Activated T-cell treated with anti-CD3 and anti-CD28 coated beads, Interleukin-2, amount 50 U/mL, for 4 hours (primary cell): ENCODE results near the gene SYT6. TPM values are rescaled to one million over a fixed set of nuclear protein-coding genes. Genes with fewer than 3 reads are reported as not detected.

Source experiments
- ATAC-seq, 2 donors: fragments of 200-7000 bp; cut with Tn5 transposase; one replicate each; pipeline ENCODE4 v1.10.0; 2021
- DNase-seq: peaks from one replicate; pipeline ENCODE4 v3.0.0-alpha.2; 2020
- H3K27me3 Mint-ChIP-seq: one replicate; pipeline ENCODE4 v1.8.0; 2021; ENCODE audit warnings: low read depth, mixed read lengths
- H3K36me3 Mint-ChIP-seq: one replicate; pipeline ENCODE4 v1.8.0; 2022; ENCODE audit warnings: mixed read lengths; ENCODE audit not compliant: insufficient read depth
- H3K4me1 Mint-ChIP-seq: one replicate; pipeline ENCODE4 v1.8.0; 2021; ENCODE audit warnings: low read depth, mixed read lengths
- H3K4me3 Mint-ChIP-seq: one replicate; pipeline ENCODE4 v1.8.0; 2021; ENCODE audit warnings: mild to moderate bottlenecking, moderate library complexity, mixed read lengths
- H3K9me3 Mint-ChIP-seq: one replicate; pipeline ENCODE4 v1.8.0; 2021; ENCODE audit warnings: mixed read lengths
- total RNA-seq, 3 donors: library from RNA; stranded (reverse); gene quantifications; one replicate each; pipeline ENCODE4 v1.2.1, GENCODE V29; 2021

The SYT6 gene
- total RNA-seq, 3 donors from 2014 or later = not detected

- ATAC-seq (no peak), DNase-seq (no peak)
- no peaks in the 10 kb centered on the region for H3K4me1 Mint-ChIP-seq
- H3K27me3 Mint-ChIP-seq = peaks cover 8% of the 10 kb centered on the region
- H3K9me3 Mint-ChIP-seq = no peaks in the 10 kb centered on the region
- H3K36me3 Mint-ChIP-seq = no peaks in the 10 kb centered on the region
- no peak overlapping the region for H3K4me3 Mint-ChIP-seq
Observed at GRCh38 chr1:114167226-114167625, 13.6 kb upstream of the SYT6 start.

DNA sequence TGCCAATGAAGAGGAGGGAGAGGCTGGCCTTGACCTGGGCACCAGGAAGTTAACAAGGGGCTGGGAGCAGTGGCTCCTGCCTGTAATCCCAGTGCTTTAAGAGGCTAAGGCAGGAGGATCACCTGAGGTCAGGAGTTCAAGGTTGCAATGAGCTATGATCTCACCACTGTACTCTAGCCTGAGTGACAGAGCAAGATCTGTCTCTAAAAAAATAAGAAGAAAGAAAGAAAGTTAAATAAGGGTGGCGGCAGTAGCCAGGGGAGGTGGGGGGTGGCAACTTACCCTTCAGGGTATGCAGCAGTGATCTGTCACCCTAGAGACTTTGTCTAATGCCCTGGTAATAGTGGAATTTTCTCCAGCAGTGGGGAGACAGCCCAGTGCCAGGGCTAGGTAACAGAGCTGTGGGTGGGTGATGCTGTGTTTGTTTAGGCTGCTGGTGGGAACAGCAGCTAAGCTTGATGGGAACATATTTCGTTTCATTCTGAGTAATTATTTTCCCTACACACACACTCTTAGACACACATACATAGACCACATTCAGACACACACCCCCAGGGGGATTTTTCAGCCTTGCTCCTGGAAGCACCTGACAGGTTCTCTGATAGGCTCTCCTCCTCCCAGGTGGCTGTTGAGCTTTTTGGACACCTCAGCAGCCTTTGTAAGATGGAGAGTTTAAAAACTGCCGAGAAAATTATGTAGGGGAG lies 11.3 kb upstream of the SYT6 start:
- DNase-seq (no peak), ATAC-seq (peak in 1 of 2 donors; percentile 32)
- peaks cover 24% of the 10 kb centered on the region for H3K27me3 Mint-ChIP-seq
- H3K4me3 Mint-ChIP-seq = no peak overlapping the region
- no peaks in the 10 kb centered on the region for H3K4me1 Mint-ChIP-seq
- no peaks in the 10 kb centered on the region for H3K36me3 Mint-ChIP-seq
- no peaks in the 10 kb centered on the region for H3K9me3 Mint-ChIP-seq

- ATAC-seq = no peak
- Mint-ChIP-seq H3K9me3 (no peaks in the 10 kb centered on the region), H3K4me1 (no peaks in the 10 kb centered on the region), H3K36me3 (no peaks in the 10 kb centered on the region), H3K4me3 (no peak overlapping the region), H3K27me3 (peaks cover 57% of the 10 kb centered on the region)
- DNase-seq = no peak
Observed at GRCh38 chr1:114159941-114160340, 6.3 kb upstream of the SYT6 start.

DNA sequence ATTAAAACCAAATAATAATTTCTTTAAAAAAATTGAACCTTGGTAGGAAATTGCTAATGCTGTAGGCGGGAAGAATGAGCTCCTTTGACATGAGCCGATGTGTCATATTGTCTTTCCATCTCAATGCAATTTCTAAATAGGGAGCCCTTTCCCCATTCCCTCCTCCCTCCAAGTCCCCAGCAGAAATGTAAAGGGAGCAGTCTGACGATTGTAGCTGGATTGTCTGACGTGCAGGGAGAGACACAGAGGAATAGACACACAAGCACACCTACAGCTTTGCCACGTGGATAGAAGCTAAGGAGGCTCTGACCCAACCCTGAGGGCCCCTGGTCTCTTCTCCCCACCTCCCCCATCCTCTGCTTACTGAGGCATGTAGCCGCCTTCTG lies 3.6 kb upstream of the SYT6 start:
- DNase-seq (no peak), ATAC-seq (no peak)
- no peaks in the 10 kb centered on the region for H3K36me3 Mint-ChIP-seq
- H3K4me1 Mint-ChIP-seq = peaks cover 14% of the 10 kb centered on the region
- peaks cover 64% of the 10 kb centered on the region for H3K27me3 Mint-ChIP-seq
- H3K9me3 Mint-ChIP-seq = no peaks in the 10 kb centered on the region
- H3K4me3 Mint-ChIP-seq = no peak overlapping the region

- Mint-ChIP-seq H3K36me3 (no peaks in the 10 kb centered on the region), H3K9me3 (no peaks in the 10 kb centered on the region), H3K4me1 (peaks cover 18% of the 10 kb centered on the region), H3K4me3 (no peak overlapping the region), H3K27me3 (peaks cover 67% of the 10 kb centered on the region)
- DNase-seq (no peak), ATAC-seq (no peak)
Observed at GRCh38 chr1:114156538-114157274, 3.0 kb upstream of the SYT6 start.

GRCh38 chr1:114155706-114156105 lies 2.0 kb upstream of the SYT6 start:
- ATAC-seq (no peak), DNase-seq (no peak)
- Mint-ChIP-seq H3K4me1 (peaks cover 18% of the 10 kb centered on the region), H3K36me3 (no peaks in the 10 kb centered on the region), H3K4me3 (no peak overlapping the region), H3K27me3 (peaks cover 69% of the 10 kb centered on the region), H3K9me3 (no peaks in the 10 kb centered on the region)

DNA sequence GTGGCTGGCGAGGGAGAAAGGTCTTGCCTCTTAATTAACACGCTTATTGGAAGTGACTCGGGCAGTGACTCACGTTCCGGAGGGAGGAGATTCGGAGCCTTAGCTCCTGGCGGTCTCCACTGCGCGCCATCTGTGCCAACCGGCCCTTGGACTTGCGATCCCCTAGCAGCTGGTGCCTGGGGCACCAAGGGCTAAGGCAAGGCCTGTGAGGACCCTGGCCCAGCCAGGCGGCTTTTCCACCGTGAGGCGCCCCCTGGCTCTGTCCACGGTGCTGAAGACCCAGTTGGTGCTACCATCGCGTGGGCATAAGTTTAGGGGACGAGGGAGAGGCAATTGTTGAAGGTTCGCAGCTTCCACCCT lies 1.3 kb upstream of the SYT6 start:
- peaks cover 70% of the 10 kb centered on the region for H3K27me3 Mint-ChIP-seq
- DNase-seq (no peak), ATAC-seq (peak; percentile 46 to 57)

GRCh38 chr1:114154146-114154962 lies 685 bp upstream of the SYT6 start:
- no peaks in the 10 kb centered on the region for H3K36me3 Mint-ChIP-seq
- ATAC-seq = peak; percentile 9 to 13
- peak overlapping the region; percentile 8 for H3K4me3 Mint-ChIP-seq
- H3K27me3 Mint-ChIP-seq = peaks cover 74% of the 10 kb centered on the region
- H3K4me1 Mint-ChIP-seq = peaks cover 18% of the 10 kb centered on the region
- no peak for DNase-seq
- H3K9me3 Mint-ChIP-seq = no peaks in the 10 kb centered on the region

More for the DNA sequence above, 1.3 kb upstream of the SYT6 start:
- Mint-ChIP-seq H3K9me3 (no peaks in the 10 kb centered on the region), H3K4me3 (no peak overlapping the region), H3K4me1 (peaks cover 18% of the 10 kb centered on the region), H3K36me3 (no peaks in the 10 kb centered on the region)

- H3K4me3 Mint-ChIP-seq = peak overlapping the region; percentile 26
- no peaks in the 10 kb centered on the region for H3K9me3 Mint-ChIP-seq
- ATAC-seq = peak; percentile 38 to 42
- no peak for DNase-seq
- peaks cover 18% of the 10 kb centered on the region for H3K4me1 Mint-ChIP-seq
- no peaks in the 10 kb centered on the region for H3K36me3 Mint-ChIP-seq
- H3K27me3 Mint-ChIP-seq = peaks cover 73% of the 10 kb centered on the region
Observed at GRCh38 chr1:114152508-114153260, 985 bp downstream of the SYT6 start.

GRCh38 chr1:114152089-114152507 lies 1.6 kb downstream of the SYT6 start:
- H3K4me3 Mint-ChIP-seq = peak overlapping the region; percentile 22
- H3K9me3 Mint-ChIP-seq = no peaks in the 10 kb centered on the region
- ATAC-seq = no peak
- H3K4me1 Mint-ChIP-seq = peaks cover 18% of the 10 kb centered on the region
- H3K27me3 Mint-ChIP-seq = peaks cover 71% of the 10 kb centered on the region
- DNase-seq = no peak
- H3K36me3 Mint-ChIP-seq = no peaks in the 10 kb centered on the region

DNA sequence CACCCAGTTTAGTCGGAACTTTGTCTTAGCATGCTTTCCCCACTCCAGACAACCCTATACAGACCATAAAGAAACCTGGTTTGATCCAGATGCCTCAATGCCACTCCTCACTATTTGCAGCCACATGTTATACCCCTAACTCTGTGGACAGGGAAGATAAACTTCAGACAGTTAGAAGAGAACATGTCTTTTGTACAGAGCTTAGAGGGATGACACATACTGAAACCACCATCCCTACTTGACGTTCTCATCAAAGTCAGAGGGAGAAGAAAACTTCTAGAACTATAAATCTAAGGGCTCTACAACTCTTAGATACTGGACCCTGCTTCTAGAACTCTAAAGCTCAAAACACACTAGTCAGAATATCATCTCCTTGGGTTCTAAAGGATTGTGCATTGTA lies 3.7 kb downstream of the SYT6 start:
- Mint-ChIP-seq H3K4me3 (no peak overlapping the region), H3K9me3 (no peaks in the 10 kb centered on the region), H3K36me3 (no peaks in the 10 kb centered on the region), H3K27me3 (peaks cover 53% of the 10 kb centered on the region), H3K4me1 (peaks cover 18% of the 10 kb centered on the region)
- DNase-seq = no peak
- ATAC-seq = no peak

GRCh38 chr1:114149211-114149610 lies 4.5 kb downstream of the SYT6 start:
- Mint-ChIP-seq H3K4me3 (no peak overlapping the region), H3K36me3 (no peaks in the 10 kb centered on the region), H3K4me1 (peaks cover 12% of the 10 kb centered on the region), H3K27me3 (peaks cover 45% of the 10 kb centered on the region), H3K9me3 (no peaks in the 10 kb centered on the region)
- DNase-seq (no peak), ATAC-seq (no peak)

- Mint-ChIP-seq H3K4me3 (no peak overlapping the region), H3K36me3 (no peaks in the 10 kb centered on the region), H3K9me3 (no peaks in the 10 kb centered on the region), H3K27me3 (peaks cover 24% of the 10 kb centered on the region), H3K4me1 (no peaks in the 10 kb centered on the region)
- DNase-seq = no peak
- no peak for ATAC-seq
Observed at GRCh38 chr1:114145504-114146151, 8.0 kb downstream of the SYT6 start.
